GM13977 (cell line): ENCODE data around the gene CD99.
"Not testable (repeated sequence)": the region's sequence is repeated elsewhere in the genome, so short reads cannot be mapped to it uniquely, and the experiment has no call there.

Experiments
- DNase-seq: peaks from one replicate; pipeline ENCODE4 v3.0.0; 2012; ENCODE audit warnings: low spot score
- CTCF ChIP-seq: IDR thresholded peaks from 2 replicates; pipeline ENCODE4 v1.5.1; 2012; ENCODE audit warnings: mild to moderate bottlenecking, control low read depth; ENCODE audit not compliant: insufficient read depth; ENCODE audit errors: extremely low read depth, missing control alignments
- in situ Hi-C: fragments of 300-500 bp; cut with MboI; formaldehyde crosslinking; loops from one replicate; pipeline ENCODE4 v1.12.0; 2022; ENCODE audit warnings: low sequenced_read_pairs, low pct_unique_long_range_greater_than_20kb, mixed read lengths, inconsistent platforms; ENCODE audit not compliant: unreplicated experiment

Gene CD99

DNA sequence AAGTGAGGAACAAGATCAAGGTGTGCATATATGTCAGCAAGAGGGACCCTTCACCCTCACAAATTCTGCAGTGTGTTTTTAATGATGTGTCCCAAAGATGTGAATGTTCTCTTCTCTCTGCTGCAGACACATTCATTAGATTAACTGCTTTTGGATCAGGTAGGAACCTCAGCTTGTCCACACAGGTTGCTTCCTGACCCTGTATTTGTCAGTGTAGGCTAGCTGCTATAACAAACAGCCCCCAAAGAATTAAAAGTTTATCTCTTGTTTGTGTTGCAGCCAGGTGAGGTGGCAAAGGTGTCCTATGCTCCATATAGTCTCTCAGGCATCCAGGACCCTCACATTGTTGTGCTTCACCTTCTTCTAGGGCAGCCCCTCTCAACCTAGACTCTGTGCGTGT is 78.5 kb downstream of the CD99 start:
- in situ Hi-C loops, result no loop called here
- no peak for TF ChIP-seq CTCF
- DNase-seq, result no peak

- DNase-seq, in situ Hi-C loops: not testable (repeated sequence)
Measured at GRCh38 chrX:2773166-2774055, 82.3 kb downstream of the CD99 start.

- DNase-seq, result no peak
- in situ Hi-C loops, result no loop called here
- no peak for TF ChIP-seq CTCF
Measured at GRCh38 chrX:2774057-2774456, 83.0 kb downstream of the CD99 start.

DNA sequence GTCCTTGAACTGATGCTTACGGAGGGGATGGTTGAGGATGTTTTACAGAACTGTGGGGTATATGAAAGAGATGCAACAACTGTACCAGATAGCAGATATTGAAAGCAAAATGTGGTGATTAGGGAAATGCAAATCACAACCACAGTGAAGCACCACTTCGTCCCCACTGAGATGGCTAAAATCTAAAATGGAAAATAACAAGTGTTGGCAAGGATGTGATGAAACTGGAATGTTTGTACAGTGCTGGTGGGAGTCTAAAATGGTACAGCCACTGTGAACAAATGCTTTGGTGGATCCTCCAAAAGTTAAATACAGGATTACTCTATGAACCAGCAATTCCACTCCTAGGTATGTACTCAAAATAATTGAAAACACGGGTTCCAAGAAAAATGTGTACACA is 83.7 kb downstream of the CD99 start:
- TF ChIP-seq CTCF, result no peak
- DNase-seq, result no peak
- in situ Hi-C loops, result no loop called here

DNA sequence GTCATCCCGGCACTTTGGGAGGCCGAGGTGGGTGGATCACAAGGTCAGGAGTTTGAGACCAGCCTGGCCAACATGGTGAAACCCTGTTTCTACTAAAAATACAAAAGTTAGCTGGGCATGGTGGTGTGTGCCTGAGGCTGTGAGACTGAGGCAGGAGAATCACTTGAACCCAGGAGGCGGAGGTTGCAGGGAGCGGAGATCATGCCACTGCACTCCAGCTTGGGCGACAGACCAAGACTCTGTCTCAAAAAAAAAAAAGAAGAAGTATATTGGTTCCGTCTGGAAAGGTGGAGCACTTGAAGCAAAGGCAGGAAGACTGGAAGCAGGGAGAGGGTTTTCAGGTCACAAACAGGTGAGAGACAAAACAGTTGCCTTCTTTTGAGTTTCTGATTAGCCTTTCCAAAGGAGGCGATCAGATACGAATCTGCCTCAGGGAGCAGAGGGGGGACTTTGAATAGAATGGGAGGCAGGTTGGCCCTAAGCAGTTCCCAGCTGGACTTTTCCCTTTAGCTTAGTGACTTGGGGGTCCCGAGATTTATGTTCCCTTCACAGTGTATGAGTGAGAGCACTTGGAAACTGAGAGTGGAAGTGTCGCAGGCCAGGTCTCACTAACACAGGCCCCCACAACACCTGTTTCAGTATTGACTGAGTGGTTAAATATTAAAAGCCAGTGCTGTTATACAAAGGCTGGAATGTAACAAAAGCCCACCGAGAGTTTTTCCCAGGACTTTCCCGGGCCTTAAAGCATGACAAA is 89.6 kb downstream of the CD99 start:
- DNase-seq, in situ Hi-C loops: not testable (repeated sequence)

DNA sequence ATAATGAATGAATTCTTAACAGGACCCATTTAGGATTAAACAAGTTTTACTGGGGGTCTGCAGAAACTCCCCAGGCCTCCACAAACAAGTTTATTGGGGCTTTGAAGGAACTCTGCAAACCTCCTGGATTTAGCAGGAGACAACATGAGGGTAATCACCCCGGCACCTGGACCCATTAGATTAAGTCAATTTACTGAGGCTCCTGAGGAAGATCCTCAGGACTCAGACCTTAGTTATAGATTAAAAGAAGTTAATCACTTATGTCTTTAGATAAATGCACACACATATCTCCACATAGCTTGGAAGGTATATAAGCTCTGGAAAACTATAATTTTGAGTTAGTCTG is 90.1 kb downstream of the CD99 start:
- in situ Hi-C loops, result no loop called here
- no peak for DNase-seq
- TF ChIP-seq CTCF, result no peak

DNA sequence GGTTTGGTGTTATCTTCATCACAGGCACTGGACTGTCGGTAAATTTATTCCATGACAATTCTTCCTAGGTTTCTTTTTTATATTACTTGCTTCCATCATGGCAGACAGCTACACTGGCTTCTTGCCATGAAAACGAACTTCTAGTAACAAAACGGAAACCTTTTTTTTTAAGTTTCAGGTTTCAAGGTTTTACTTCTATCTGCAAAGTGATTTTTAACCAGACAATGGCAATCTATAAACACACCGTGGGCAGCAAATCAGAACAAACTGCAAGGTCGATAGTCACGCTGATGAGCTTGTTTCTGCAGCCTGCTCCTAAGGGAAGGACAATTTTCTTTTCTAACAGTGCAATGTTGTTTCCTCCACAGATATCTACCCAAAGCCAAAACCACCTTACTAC is 90.6 kb downstream of the CD99 start:
- in situ Hi-C loops, result no loop called here
- TF ChIP-seq CTCF, result no peak
- no peak for DNase-seq
